GM20000 (cell line): Measurements from ENCODE around the gene NYNRIN.

ENCODE experiments used
- DNase-seq: peaks from one replicate; pipeline ENCODE4 v3.0.0; 2012; ENCODE audit warnings: low spot score
- TF ChIP-seq, protein P1 (sequence below): IDR thresholded peaks from 2 replicates; pipeline ENCODE4 v1.5.1; 2012; ENCODE audit warnings: mild to moderate bottlenecking, control low read depth; ENCODE audit errors: extremely low read depth, missing control alignments

The NYNRIN gene

DNA sequence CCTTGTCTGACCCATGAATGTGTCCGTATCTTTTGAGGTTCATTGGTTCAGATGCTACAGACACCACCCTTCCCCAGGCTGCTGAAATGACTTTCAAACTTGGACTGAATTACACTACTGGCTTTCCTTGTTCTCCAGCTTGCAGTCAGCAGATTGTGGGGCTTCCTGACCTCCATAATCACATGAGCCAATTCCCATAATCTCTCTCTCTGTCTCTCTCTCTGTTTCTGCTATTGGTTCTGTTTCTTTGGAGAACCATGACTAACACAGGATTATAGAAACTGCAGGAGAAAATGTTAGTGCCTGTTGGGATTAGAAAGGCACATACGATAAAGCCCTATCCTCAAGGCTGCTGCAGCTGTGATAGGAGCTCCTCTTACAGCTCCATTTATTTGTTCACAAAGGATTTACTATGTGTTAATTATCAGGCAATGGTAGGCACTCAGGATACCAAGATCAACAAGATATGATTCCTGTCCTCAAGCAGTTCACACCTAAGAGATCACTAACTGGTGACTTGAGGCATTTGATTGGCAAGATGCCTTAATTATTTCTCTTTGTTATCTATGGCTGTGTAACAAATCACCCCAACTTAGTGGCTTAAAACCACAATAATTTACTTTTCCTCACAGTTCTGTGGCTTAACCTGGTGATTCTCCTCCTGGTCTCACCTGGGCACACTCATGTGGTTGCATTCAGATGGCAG is 10.2 kb upstream of the NYNRIN start:
- DNase-seq = no peak
- TF ChIP-seq, protein P1, sequence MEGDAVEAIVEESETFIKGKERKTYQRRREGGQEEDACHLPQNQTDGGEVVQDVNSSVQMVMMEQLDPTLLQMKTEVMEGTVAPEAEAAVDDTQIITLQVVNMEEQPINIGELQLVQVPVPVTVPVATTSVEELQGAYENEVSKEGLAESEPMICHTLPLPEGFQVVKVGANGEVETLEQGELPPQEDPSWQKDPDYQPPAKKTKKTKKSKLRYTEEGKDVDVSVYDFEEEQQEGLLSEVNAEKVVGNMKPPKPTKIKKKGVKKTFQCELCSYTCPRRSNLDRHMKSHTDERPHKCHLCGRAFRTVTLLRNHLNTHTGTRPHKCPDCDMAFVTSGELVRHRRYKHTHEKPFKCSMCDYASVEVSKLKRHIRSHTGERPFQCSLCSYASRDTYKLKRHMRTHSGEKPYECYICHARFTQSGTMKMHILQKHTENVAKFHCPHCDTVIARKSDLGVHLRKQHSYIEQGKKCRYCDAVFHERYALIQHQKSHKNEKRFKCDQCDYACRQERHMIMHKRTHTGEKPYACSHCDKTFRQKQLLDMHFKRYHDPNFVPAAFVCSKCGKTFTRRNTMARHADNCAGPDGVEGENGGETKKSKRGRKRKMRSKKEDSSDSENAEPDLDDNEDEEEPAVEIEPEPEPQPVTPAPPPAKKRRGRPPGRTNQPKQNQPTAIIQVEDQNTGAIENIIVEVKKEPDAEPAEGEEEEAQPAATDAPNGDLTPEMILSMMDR = no peak

DNA sequence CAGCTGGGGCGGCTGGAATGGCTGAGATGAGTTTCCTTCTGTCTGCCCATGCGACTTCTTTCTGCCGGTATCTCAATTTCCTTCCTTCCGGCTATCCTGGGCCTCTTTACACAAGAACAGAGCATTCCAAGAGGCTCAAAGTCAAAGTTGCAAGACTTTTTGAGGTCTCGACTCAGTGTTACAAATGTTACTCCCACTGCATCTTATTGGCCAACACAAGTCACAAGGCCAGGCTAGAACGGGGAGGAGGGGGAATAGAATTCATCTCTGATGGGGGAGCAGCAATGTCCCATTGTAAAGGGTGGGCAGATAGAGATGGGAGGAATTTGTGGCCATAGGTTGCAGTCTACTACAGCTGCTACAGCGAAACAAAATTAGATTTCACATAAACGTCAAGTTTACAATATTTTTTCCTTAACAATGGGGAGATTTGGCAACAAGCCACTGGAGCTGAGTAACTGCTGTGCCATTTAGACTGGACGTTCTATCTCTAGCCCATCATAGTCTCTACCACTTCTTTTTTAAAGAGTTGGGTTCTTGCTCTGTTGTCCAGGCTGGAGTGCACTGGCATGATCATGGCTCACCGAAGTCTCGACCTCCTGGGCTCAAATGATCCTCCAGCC is 9.5 kb upstream of the NYNRIN start:
- TF ChIP-seq, protein P1 = no peak
- DNase-seq = no peak

DNA sequence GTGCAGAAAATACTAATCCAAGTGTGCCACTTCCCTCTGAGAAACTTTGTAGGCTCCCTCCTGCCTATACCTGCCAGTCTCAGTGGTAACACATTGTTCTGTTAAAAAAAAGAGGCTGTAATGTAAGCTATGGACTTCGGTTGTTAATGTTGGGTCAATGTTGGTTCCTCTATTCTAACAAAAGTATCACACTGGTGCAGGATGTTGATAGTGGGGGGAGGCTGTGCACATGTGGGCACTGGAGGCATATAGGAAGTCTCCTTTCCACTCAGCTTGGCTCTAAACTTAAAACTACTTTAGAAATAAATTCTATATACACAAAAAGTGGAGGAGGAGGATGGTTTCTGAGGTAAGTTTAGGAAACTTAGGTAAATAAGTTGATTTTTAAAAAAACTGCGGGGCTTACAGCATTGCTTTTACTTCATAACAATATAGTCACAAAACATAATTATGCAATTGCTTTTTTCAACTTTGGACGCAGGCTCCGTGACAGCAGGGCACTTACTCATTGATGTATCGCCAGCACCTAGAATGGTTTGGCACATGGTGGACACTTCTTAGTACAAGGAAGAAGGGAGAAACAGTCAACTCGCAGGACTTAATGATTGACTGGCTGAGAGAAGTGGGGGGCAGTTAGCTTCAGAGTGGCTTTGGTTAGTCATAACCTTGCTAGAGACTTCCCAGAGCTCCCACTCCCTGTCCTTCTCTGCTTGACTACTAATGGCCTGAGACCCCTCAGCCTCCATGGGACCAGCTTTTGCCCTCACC is 7.9 kb upstream of the NYNRIN start:
- TF ChIP-seq, protein P1 = no peak
- no peak for DNase-seq

DNA sequence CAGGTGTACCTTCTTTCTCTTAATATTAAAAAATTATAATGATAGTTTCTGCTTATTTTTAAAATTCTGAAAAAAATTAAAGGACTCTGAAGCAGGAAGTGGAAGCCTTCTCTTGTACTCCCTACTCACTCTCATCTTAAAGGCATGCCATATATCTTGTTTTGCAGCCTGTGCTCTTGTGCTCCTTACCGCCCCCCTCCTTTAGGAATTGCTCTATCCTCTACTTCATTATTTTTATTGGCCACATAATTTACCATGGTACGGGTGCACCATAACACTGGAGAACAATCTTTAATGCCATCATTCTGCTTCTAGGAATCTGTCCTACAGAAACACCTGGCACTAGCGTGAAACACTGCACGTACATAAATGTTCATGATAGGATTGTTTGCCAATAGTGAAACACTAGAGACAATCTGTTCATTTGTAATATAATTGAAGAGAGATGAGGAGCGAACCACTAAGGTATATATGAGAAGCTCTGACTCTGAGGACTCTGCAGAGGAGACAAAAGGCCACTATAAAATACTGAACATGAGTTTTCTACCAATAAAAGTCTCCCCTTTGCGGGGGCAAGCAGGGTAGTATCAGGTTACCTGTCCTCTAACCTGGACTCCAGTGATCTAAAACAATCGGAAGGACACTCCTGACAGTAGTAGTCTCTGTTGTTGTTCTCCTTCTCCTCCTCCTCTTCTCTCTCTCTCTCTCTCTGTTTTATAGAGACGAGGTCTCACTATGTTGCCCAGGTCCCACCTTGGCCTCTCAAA is 6.3 kb upstream of the NYNRIN start:
- TF ChIP-seq, protein P1 = no peak
- DNase-seq = no peak

DNA sequence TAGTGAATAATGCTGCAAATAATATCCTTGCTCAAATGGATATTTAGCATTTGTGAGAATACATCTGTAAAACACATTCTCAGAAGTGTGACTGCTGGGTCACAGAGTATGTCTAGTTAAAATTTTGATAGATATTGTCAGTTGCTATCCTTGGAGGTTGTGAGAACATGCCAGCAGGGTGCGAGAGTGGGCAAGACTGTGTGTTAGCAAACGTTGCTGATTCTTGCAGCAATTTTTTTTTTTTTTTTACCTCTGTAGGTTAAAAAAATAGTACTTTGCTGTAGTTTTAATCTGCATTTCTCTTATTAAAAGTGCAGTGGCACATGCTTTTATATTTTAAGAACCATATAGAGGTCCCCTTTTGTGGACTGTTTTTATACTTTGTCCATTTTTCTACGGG is 4.5 kb upstream of the NYNRIN start:
- DNase-seq = no peak
- TF ChIP-seq, protein P1 = no peak

DNA sequence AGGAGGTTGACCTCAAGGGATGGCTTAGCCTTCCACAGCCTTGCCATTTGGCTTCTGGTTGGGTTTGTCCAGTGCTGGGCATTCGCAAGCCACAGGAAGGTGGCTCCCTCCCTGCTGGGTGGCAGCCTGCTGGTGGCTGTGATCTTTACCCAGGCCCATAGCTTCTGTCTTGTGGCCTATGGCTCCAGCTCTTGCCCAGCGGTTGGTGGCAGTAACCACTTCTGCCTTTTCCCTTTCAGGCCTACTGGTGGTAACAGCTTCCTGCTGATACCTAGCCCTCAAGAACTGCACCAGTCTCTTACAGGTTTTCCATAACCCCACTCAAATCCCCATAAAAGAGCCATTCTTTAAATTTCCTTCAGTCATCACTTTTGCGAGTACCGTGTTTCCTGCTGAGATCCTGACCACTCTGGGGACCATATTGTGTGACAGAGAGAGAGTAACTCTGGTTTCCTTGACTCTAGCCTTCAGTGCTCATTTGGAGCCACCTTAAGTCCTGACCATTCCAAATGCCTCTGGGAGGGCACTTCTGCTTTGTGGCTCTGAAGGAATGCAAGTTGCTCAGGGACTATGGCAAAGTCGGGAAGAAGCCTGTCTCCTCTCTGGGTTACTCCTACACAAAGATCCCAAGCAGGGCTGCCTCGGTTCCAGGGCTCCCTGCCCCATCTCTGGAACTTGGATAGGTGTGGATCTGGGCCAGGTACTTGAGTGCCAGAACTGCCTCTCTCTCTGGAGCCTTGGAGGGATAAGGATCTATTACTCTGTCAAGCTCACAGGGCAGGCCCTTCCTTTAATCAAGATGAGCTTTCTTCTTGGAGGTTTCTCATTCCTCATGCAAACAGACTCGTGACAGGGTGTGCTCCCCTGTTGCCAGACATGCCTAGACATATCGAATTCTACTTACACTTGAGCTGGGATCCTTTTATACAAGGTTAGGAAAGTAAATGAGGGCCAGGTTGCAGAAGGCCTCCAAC is 2.9 kb upstream of the NYNRIN start:
- DNase-seq = no peak
- TF ChIP-seq, protein P1 = no peak
